Neural crest cell (in vitro differentiated cells): ENCODE data around the gene CSNK1E. TPM values are rescaled to one million over a fixed set of nuclear protein-coding genes. Genes with fewer than 3 reads are reported as not detected.

Source experiments
- DNase-seq: peaks from one replicate; pipeline ENCODE4 v3.0.0; 2021; ENCODE audit warnings: low read depth, mixed read lengths, low spot score
- H3K27ac Mint-ChIP-seq: one replicate; pipeline ENCODE4 v1.8.0; 2021; ENCODE audit warnings: mild to moderate bottlenecking, mixed read lengths; ENCODE audit not compliant: unreplicated experiment
- H3K27me3 Mint-ChIP-seq: 2 replicates; pipeline ENCODE4 v1.8.0; 2021; ENCODE audit warnings: low read depth, mild to moderate bottlenecking, mixed read lengths
- H3K36me3 Mint-ChIP-seq: 2 replicates; pipeline ENCODE4 v1.8.0; 2021; ENCODE audit warnings: low read depth, mild to moderate bottlenecking, mixed read lengths
- H3K4me1 Mint-ChIP-seq: 2 replicates; pipeline ENCODE4 v1.8.0; 2021; ENCODE audit warnings: mixed read lengths
- H3K4me3 Mint-ChIP-seq: one replicate; pipeline ENCODE4 v1.8.0; 2021; ENCODE audit warnings: mild to moderate bottlenecking, mixed read lengths
- H3K9me3 Mint-ChIP-seq: 2 replicates; pipeline ENCODE4 v1.8.0; 2021; ENCODE audit warnings: mixed read lengths
- CTCF ChIP-seq: fragments of 200-600 bp; sonication (generic); conservative IDR thresholded peaks from 2 replicates; pipeline ENCODE4 v1.5.0; 2021; ENCODE audit warnings: antibody characterized with exemption, mild to moderate bottlenecking
- total RNA-seq: library from RNA; stranded (reverse); gene quantifications from 2 replicates; pipeline ENCODE4 v1.2.1, GENCODE V29; 2021

CSNK1E gene
- total RNA-seq, 1 donor from 2014 or later: 250 TPM

GRCh38 chr22:38243007-38243765, 74.0 kb downstream of the CSNK1E start:
- Mint-ChIP-seq H3K4me3 (peak overlapping the region; percentile 41), H3K9me3 (no peaks in the 10 kb centered on the region), H3K36me3 (peaks cover 5% of the 10 kb centered on the region), H3K4me1 (peaks cover 47% of the 10 kb centered on the region), H3K27me3 (no peaks in the 10 kb centered on the region), H3K27ac (peak overlapping the region; percentile 95)
- peak; percentile 70 for DNase-seq
- TF ChIP-seq CTCF: no peak

- no peak for TF ChIP-seq CTCF
- H3K36me3 Mint-ChIP-seq: peaks cover 5% of the 10 kb centered on the region
- peak overlapping the region; percentile 8 for H3K4me3 Mint-ChIP-seq
- peaks cover 47% of the 10 kb centered on the region for H3K4me1 Mint-ChIP-seq
- no peaks in the 10 kb centered on the region for H3K27me3 Mint-ChIP-seq
- no peak for DNase-seq
- H3K9me3 Mint-ChIP-seq: no peaks in the 10 kb centered on the region
- H3K27ac Mint-ChIP-seq: peak overlapping the region; percentile 44
These were observed 76.4 kb downstream of the CSNK1E start for GRCh38 chr22:38240734-38241252.

Other genes starting within 250 kb of the CSNK1E start
- 0.26 TPM in 1 of 2 replicates, not detected in the other for gene SLC16A8, start 233.2 kb downstream of the CSNK1E start, total RNA-seq
- gene BAIAP2L2, start 206.7 kb downstream of the CSNK1E start, total RNA-seq: 0.51 and 0.52 TPM in 2 replicates
- gene PLA2G6, start 135.6 kb downstream of the CSNK1E start, total RNA-seq: 11.0 and 14.6 TPM in 2 replicates
- gene MAFF, start 115.4 kb downstream of the CSNK1E start, total RNA-seq: 3.9 and 5.4 TPM in 2 replicates
- gene TMEM184B, start 44.4 kb downstream of the CSNK1E start, total RNA-seq: 58.3 and 60.3 TPM in 2 replicates
- gene KCNJ4, start 137.8 kb upstream of the CSNK1E start, total RNA-seq: 4.0 and 4.4 TPM in 2 replicates
- gene KDELR3, start 150.7 kb upstream of the CSNK1E start, total RNA-seq: 5.1 and 5.3 TPM in 2 replicates
- 485 and 500 TPM in 2 replicates for gene DDX17, start 188.9 kb upstream of the CSNK1E start, total RNA-seq